ENCODE measurements around the gene SDK2. TPM values are rescaled to one million over a fixed set of nuclear protein-coding genes. Genes with fewer than 3 reads are reported as not detected.

Gene SDK2
- total and polyA plus RNA-seq, 2 of the 4 experiments (the other 2 are of a cell fraction), result under 0.01 to 0.03 TPM

GRCh38 chr17:73350864-73351263 lies 293.4 kb downstream of the SDK2 start:
- Histone ChIP-seq H3K27me3 (ENCODE audit: control insufficient read depth, insufficient read depth, low read length) (no peaks in the 10 kb centered on the region), H3K18ac (ENCODE audit: low read depth, low read length) (no peak overlapping the region), H3K27ac (ENCODE audit: insufficient read depth, low read length) (no peak overlapping the region), H2BK120ac (ENCODE audit: low read depth, low read length) (no peak overlapping the region), H3K9me3 (ENCODE audit: control insufficient read depth, insufficient read depth, low read length) (no peaks in the 10 kb centered on the region), H3K79me1 (ENCODE audit: low read depth in 1 of 2, low read length in 2 of 2) (no peaks in the 10 kb centered on the region), H2BK5ac (ENCODE audit: low read depth, low read length, poor library complexity, severe bottlenecking) (no peak overlapping the region), H3K4me2 (ENCODE audit: low read depth, low read length) (no peak overlapping the region), H2AK9ac (replicated peaks; ENCODE audit: low read depth, low read length, poor library complexity) (no peak overlapping the region), H3K14ac (replicated peaks; ENCODE audit: low read depth, low read length) (no peak overlapping the region), H3K9ac (ENCODE audit: low read depth, low read length) (no peak overlapping the region), H3K4me1 (ENCODE audit: control insufficient read depth, insufficient read depth, low read length) (peaks cover 6% of the 10 kb centered on the region; the same call in 1 of the 2 replicates), H2AFZ (replicated peaks; ENCODE audit: low read length, poor library complexity) (no peak overlapping the region), H3K4ac (ENCODE audit: low read depth, low read length) (no peak overlapping the region), H2AK5ac (ENCODE audit: low read depth, low read length) (no peak overlapping the region), H2BK15ac (ENCODE audit: low read depth, low read length) (no peak overlapping the region), H3K56ac (ENCODE audit: extremely low read depth, insufficient read depth, low read length) (no peak overlapping the region), H3K9me1 (ENCODE audit: insufficient read depth, low read length) (0 out of 2 replicates have a peak, but pooled peaks cover 4% of the 10 kb centered on the region), H3K36me3 (ENCODE audit: control insufficient read depth, insufficient read depth, low read length) (no peaks in the 10 kb centered on the region), H4K91ac (ENCODE audit: insufficient read depth, low read depth, low read length) (no peak overlapping the region), H4K5ac (ENCODE audit: low read depth, low read length) (no peak overlapping the region), H3K4me3 (ENCODE audit: insufficient read depth, low read depth, low read length) (no peak overlapping the region), H2BK20ac (ENCODE audit: low read depth, low read length) (no peak overlapping the region), H4K8ac (ENCODE audit: low read depth in 2 of 2, low read length in 2 of 2) (no peak overlapping the region), H3K23ac (ENCODE audit: low read depth, low read length) (no peak overlapping the region), H4K20me1 (ENCODE audit: insufficient read depth, low read length) (no peaks in the 10 kb centered on the region; the same call in 1 of the 2 replicates)
- dilution Hi-C loops (cut with HindIII; ENCODE audit: low sequenced_read_pairs, unreplicated experiment), result no loop called here
- DNase-seq (no peak), ATAC-seq (ENCODE audit: low read depth) (no peak)
- WGBS, 2 experiments (ENCODE audit: extremely low coverage in 2 of 2, insufficient read length in 1 of 2), result no CpG with 5 or more reads among the region's 5 CpGs
- TF ChIP-seq MAZ (IDR thresholded peaks at IDR 0.05; ENCODE audit: borderline replicate concordance, low read depth, low read length), result no peak
- TF ChIP-seq BHLHE40 (IDR thresholded peaks at IDR 0.05; ENCODE audit: low read depth, low read length), result no peak
- TF ChIP-seq CEBPB (IDR thresholded peaks at IDR 0.05; ENCODE audit: low read depth, low read length), result no peak
- TF ChIP-seq SMC3 (IDR thresholded peaks at IDR 0.05; ENCODE audit: low read depth, low read length), result no peak
- no peak for TF ChIP-seq CHD1 (IDR thresholded peaks at IDR 0.05; ENCODE audit: low read depth, low read length)
- TF ChIP-seq RCOR1 (IDR thresholded peaks at IDR 0.05; ENCODE audit: insufficient replicate concordance, low read length), result no peak
- TF ChIP-seq, protein P1, sequence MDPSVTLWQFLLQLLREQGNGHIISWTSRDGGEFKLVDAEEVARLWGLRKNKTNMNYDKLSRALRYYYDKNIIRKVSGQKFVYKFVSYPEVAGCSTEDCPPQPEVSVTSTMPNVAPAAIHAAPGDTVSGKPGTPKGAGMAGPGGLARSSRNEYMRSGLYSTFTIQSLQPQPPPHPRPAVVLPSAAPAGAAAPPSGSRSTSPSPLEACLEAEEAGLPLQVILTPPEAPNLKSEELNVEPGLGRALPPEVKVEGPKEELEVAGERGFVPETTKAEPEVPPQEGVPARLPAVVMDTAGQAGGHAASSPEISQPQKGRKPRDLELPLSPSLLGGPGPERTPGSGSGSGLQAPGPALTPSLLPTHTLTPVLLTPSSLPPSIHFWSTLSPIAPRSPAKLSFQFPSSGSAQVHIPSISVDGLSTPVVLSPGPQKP (IDR thresholded peaks at IDR 0.05; ENCODE audit: borderline replicate concordance, low read depth, low read length), result no peak
- intact Hi-C loops (cut with micrococcal nuclease), result no loop called here
- ChIA-PET CTCF (no interaction called here), POLR2A (ENCODE audit: unreplicated experiment) (no interaction called here)
- in situ Hi-C loops (cut with MboI; ENCODE audit: low sequenced_read_pairs), result loop anchor here (25.0 kb wide), 1 partner anchor 764 kb away; no protein-coding TSS in a partner anchor
- no TSS peak for BruUV-seq (replicated peaks)
